Glomerular endothelial cell (primary cell): ENCODE results near the gene GRIFIN. TPM values are rescaled to one million over a fixed set of nuclear protein-coding genes. Genes with fewer than 3 reads are reported as not detected.
"Not testable (repeated sequence)": the region's sequence is repeated elsewhere in the genome, so short reads cannot be mapped to it uniquely, and the experiment has no call there.

ENCODE experiments used
- DNase-seq: peaks from one replicate; pipeline ENCODE4 v3.0.0-alpha.2; 2011; ENCODE audit warnings: low read depth, low spot score; ENCODE audit errors: extremely low read depth
- total RNA-seq: library from RNA; depleted of rRNA; stranded (reverse); fragments of >200 nt; gene quantifications from 2 replicates; pipeline ENCODE4 v1.2.3, GENCODE V29; 2015

GRIFIN gene
- total RNA-seq, 1 donor from 2014 or later = not detected

DNA sequence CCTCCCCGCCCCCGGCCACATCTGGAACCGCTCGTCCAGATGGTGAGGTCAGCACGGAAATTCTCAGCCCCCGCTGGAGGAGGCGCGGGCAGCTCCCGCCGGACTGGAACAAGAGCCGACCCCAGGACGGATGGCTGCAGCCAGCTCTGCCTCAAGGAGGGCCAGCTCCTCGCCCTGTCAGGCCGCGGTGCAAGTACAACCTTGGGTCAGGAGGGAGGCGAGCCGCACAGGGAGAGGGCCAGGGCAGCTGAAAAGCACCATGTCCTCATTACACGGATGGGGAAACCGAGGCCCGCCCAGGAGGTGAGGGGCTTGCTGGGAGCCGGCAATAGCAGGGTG is 3.8 kb upstream of the GRIFIN start:
- no peak for DNase-seq

DNA sequence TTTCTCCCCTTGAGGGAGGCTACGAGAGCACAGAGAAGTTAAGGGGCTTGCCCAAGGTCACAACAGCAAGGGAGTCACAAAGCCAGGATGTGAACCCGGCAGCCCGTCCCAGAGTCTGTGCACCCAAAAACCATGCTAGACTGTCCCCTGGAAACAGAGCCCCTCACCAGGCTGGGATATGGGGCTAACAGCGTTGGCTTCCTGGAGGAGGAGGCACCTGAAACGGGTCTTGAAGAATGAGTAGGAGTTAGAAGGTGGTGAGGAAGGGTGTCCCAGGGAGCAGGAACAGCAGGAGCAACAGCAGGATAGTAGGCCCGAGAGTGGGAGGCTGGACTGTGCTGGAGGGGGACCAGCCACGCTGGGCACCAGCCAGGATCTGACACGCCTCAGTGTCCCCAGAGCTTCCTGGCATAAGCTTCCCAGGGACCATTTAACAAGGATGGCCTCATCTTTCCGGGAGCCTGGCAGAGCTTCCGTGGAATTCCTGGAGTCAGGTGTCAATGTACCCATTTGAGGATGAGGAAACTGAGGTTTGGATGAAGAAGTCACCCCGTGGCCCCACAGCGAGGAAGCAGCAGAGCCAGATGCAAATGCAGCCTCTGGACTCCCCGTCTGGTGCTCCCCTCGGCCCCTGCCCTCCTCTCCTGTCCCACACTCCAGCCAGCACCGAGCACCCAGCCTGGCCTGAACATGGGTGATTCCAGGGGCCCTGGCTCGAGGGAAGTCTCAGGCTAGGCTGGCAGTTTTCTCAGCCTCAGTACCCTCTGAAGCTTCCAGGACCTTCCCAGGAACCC is 3.3 kb upstream of the GRIFIN start:
- no peak for DNase-seq

DNA sequence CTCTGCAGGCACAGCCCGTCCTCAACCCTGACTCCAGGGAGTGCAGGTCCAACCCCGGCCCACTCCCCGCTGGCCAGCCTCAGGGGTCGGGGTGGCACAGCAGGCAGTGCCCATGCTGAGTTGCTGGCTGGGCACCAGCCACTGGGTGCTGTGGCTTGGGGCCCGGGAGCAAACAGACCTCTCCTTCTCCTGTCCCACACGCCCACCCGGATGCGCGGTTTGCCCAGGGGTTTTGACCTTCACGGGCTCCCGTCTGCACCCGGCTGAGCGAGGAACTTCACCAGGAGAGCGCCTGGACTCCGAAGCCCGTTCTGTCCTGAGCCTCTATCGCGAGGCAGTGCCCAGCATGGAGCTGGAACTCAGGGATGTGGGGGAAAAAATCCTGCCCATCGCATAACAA is 2.6 kb upstream of the GRIFIN start:
- DNase-seq = no peak

DNA sequence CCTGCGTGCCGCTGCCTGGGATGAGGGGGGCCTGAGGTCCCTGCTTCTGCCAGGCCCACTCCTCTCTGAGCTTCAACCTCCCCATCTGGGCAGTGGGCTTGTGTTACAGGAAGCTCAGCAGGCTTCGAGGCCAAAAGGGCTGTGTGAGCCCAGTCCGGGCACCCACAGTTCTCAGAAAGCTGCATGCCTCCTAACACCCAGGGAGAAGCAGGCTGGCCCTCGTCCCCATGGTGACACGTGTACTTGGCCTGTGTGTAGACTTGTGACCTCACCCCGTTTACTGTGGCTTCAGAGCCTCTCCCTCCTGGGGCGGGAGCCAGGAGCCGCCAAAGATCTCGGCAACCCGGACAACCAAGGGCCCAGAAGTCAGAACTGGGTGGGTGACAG is 2.2 kb upstream of the GRIFIN start:
- no peak for DNase-seq

DNA sequence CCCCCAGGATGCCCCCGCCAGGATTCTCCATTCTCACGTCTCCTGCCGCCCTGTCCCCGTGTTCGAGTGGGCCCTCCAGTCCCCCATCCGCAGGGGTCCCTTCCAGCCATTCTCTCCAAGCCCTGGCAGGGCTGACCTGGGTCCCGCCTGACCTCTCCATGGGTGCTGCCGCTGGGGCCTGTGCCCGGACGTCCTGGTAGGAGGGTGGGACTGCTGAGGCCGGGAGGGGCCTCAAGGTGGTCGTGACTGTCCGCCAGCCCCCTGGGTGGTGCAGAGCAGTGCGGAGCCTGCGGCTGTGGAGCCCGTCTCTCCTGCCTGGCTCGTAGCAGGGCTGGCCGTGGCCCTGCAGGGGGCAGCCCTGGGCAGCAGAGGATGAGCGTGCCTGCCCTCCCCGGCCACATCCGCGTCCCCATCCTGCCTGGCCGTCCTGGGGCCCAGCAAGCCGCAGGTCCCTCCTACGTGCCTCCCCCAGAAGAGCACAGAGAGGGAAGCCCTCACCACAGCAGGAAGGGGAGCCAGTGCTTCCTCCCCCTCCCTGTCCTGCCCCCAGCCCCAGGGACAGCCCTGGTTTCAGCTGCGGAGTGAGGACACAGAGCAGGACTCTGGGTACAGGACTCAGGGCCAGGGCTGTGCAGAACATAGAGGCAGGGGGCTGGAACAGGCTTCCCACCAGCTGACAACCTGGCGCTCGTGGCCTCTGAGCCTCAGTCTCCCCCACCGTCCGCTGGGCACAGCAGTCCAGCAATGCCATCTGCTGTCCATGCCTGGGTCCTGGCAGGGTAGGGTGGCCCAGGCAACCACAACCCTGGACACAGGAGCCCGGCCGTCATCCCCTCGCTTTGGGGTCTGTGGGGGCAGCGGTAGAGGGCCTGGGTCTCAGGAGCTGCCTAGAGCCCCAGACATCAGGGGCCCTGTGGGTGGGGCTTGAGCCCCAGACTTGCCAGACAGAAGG is 1.5 kb upstream of the GRIFIN start:
- no peak for DNase-seq

DNA sequence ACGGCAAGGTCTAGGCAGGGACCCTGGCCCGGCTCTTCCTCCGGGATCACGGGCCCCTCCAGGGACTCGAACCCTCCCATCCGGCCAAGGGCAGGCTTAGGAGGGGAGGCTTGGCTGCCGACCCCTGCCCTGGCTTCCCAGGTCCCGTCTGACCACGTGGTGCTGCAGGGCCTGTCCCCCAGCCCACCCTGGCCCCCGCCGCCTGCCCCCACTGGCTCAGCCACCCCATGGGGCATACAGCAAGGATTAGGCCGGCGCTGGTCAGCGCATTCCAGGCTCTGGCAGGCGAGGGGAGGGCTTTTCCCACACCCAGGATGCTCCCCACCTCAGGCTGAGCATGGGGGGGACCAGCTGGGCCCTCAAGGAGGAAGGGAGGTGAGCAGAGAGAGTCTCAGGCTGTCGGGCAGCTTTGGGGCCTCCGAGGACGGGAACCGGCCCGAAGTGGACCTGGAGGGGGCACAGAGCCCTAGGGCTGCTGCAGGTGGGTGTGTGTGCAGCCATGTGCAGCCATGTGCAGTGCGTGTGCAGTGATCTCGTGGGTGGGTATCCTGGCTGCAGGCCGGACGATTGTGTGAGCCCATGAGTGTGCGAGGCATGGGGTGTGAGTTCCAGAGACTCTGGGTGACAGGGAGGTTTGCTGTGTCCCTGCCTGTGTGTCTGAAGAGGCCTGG is 713 bp upstream of the GRIFIN start:
- no peak for DNase-seq

DNA sequence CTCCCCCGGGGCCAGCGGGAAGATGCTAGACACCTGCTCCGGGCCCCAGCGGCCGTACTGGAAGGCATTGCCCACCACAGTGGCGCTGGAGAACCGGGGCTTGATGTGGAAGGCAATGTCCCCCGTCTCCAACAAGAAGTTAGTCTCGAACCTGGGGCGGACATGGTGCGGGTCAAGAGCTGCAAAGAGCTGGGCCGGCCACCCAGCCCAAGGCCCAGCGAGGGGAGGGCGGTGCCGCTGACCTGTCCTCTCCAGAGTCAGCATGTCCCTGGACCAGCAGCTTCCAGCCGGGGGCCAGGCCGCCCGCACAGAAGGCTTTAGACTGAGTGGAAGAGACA is 551 bp downstream of the GRIFIN start:
- no peak for DNase-seq

DNA sequence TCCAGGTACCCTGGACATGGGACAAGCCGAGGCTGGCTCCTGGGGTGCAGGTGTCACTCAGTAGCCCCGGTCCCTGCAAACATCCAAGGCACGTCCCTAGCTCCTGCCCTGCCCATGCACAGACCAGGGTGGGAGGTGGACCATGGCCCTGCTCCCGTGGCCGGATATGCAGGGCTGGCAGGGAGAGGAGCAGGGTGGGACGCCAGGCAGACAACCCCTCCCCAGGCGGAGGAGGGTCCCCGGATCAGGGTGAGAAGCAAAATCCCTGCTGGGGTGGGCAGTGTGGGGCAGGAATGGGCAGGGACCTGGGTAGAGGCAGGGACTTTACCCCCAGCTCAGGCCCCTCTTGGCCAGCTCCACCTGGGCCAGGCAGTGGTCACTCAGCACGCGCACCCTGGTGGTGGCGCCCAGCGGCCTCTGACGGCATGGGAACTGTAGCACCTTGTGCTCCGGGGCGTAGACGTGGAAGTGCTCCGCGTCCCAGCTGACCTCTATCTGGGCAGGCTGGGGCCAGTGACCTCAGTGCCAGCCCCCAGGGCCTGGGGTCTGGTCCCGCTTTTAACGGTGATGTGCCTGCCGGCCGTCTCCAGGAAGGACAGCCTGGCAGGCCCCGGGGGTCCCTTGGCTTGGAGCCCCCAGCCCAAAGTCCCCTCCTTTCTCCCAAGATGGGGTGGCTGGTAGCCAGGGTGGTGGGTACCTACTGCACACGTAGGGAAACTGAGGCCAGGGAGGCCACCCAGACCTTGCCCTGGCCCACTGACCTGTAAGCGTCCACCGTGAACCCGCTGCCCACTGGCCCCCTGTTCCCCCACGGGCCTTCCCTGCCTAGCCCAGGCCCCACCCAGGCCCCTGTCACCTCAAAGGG is 1.2 kb downstream of the GRIFIN start:
- no peak for DNase-seq

DNA sequence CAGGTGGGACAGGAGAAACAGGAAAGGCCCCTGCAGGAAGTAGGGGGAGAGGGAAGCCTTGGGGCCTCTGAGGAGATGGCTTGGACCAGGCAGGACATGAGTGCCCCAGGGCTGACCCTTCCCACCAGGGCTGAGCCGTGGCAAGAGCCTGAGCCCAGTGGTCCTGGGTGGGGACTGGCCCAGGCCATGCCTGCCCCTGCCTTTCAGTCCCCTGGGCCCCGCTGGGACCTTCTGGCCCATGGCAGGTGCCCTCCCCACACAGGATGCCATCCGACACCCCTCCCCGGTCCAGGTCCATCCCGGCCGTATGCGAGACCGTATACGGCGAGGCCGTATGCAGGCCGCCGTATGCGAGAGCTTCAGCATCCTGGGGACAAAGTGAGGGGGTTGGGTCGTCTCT is 2.0 kb downstream of the GRIFIN start:
- no peak for DNase-seq

DNA sequence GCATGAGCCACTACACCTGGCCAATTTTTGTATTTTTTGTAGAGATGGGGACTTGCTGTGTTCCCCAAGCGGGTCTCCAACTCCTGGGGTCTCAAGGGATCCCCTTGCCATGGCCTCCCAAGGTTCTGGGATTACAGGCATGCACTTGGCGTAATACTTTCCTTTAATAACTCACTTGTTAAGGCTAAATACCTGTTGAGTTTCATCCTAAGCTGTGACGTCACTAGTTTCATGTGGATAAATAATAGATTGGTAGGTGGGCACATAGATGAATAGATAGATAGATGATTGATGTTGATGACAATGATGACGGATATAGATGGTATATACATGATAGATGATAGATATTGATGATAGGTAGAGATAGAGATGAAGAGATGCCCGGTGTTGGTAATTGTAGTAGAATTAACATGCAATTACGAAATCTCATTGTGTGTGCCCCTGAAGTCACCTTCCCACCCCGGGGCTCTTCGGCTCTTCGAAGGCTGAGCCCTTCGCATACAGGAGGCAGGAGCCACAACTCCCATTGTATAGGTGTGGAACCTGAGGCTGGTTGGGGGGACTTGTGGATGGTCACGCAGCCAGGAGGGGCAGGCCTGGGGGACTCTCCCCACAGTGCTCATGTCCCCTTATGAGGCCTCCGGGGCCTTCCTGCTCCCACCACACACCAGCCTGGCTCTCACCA is 2.6 kb downstream of the GRIFIN start:
- no peak for DNase-seq

DNA sequence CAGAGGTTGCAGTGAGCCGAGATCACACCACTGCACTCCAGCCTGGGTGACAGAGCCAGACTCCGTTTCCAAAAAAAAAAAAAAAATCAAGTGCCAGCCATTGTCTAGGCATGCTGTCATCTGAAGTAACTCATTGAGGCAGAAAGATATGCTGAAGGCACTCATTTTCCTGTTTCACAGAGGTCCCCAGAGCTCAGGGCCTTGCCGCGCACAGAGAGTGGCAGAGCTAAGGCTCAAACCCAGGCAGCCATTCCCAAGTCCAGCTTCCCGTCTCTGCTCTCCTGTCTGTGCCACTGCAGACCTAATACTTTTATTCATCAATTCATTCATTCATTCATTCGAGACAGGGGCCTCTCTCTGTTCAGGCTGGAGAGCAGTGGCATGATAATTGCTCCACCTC is 3.5 kb downstream of the GRIFIN start:
- no peak for DNase-seq

DNA sequence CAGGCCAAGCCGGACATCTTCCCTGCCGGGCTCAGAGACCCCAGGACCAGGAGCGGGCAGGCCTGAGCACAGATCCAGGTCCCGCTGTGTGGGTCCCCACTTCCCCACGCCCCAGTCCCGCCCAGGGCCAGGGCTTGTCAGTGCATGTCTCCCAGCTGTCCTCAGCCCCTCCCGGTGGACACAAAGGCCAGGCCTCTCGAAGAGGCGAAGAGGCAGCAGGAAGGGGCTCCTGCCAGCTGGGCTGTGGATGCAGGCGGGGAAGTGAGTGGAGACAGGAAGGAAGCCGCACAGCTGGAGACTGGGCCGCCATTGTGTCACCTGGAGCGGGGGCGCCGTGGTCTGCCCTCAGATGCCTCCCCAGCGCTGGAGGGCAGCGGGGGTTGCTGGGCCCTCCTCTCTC is 4.8 kb downstream of the GRIFIN start:
- no peak for DNase-seq

DNA sequence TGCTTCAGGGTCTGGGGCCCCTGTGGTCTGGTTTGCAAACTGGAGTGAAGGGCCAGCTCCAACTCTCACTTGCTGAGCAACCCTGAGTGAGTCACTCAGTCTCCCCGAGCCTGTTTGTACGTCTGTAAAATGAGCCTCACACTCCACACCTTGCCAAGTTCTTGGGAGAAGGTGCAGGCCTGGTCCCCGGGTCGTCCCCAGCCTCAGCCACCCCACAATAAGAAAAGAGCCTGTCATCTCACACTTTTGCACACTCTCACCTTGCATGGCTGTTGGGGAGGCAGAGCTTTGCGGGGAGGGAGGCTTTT is 5.2 kb downstream of the GRIFIN start:
- no peak for DNase-seq

DNA sequence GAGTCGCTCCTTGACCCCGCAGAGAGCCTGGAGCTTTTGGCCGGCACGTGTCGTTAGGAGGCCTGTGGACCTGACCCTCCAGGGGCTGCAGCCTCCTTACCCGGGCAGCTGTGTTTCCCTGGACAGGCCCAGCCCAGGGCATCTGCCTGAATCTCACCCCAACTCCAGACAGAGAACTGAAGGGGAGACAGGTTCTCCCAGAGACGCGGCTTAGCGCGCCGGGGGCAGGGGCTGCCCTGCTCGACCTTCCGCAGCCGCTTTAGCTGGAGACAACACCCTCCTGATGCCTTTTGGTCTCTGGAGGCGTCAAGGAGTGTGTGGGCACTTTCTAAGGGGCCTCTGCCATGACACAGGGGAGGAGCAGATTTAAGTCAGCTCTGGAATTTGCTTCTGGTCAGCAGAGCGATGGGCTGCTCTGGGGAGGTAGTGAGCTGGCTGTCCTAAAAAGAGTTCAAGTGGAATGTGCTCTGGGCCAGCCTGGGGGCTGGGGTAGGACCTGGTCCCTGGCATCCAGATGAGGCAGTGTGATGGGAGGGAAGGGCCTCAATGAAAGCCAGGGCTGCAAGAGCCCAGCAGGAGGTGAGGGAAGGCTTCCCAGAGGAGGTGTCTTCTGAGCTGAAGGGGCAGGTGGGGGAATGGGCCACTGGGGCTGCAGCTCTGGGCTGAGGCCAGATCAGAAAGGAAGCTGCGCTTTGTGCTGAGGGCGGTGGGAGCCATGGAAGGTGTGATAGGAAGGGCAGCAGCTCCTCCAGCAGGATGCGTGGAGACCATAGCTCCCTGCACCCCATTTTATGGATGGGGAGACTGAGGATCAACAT is 5.8 kb downstream of the GRIFIN start:
- no peak for DNase-seq

DNA sequence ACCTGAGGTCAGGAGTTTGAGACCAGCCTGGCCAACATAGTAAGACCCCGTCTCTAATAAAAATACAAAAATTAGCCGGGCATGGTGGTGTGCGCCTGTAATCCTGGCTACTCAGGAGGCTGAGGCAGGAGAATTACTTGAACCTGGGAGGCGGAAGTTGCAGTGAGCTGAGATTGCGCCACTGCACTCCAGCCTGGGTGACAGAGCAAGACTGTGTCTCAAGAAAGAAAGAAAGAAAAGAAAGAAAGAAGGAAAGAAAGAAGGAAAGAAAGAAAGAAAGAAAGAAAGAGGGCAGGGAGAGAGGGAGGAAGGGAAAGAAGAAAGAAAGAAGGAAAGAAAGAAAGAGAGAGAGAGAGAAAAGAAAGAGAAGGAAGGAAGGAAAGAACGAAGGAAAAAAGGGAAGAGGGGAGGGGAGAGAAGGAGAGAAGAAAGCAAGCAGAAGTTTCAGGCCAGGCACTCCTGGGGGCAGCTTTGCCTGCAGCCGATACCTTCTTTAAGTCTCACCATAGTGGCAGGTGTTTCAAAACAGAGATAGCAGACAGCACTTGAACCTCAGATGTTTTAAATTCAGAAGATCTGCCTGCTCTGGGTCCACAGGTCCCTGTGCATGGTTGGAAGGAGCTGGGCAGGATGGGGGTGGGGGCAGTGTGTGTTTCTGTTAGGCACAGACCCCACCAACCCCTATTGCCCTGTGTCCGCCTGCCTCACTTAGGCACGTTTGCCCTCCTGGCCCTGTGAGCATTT is 6.6 kb downstream of the GRIFIN start:
- not testable (repeated sequence) for DNase-seq

DNA sequence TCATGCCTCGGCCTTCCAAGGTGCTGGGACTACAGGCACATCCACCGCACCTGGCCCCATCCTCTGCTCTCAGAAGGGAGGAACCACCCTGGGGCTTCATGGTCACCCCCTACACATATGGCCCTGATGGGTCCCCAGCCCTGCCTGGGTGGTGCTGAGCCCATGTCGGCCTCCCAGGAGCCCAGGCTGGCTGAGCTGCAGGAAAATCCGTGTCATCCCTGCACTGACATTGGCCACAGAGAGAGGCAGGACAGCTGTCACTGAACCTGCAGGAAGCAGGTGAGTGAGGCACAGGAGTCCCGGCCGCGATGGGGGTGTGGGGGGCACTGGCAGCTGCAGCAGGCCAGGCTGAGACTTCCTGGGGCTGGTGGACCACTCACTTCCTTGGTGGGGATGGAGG is 8.0 kb downstream of the GRIFIN start:
- DNase-seq = no peak

DNA sequence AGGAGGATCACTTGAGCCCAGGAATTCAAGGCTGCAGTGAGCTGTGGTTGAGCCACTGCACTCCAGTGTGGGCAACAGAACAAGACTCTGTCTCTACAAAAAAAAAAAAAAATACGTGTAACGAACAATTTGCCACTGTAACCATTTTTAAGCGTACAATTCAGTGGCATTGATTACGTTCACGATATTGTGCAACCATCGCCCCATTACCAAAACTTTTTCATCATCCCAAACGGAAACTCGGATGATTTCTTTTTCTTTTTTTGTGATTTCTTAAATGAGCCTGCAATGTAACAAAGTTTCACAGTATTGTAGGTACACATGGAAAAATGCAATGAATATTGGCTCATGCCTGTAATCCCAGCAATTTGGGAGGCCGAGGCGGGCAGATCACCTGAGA is 9.5 kb downstream of the GRIFIN start:
- DNase-seq = no peak

DNA sequence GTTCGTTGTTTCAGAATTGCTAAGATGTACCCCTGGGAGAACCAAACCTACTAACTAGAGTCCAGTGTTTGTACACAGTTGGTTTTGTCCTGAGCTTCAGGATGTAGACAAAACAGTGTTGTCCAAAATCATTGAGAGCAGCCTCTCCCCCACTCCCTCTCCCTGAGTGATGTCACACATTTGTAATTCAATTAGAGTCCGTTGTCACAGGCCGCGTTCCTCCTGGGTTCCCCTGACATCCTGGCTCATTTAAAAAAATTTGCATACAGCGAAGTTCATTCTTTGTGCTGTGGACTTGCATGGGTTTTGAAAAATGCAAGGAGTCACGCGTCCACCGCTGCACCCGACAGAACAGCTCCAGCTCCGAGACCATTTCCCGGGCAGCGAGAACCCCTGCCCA is 10.3 kb downstream of the GRIFIN start:
- DNase-seq = no peak

DNA sequence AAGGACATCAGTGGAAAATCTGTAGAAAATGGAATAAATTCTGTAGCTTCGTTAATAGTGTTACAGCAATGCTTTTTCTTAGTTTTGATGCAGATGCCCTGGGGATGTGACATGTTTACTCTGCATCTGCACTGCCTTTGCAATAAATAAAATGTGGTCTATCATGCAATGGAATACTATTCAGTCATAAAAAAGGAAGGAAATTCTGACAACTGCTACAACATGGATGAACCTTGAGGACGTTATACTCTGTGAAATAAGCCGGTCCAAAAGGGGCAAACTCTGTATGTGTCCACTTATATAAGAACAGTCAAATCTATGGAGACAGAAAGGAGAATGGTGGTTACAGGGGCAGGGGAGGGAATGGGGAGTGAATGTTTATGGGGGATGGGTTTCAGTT is 13.5 kb downstream of the GRIFIN start:
- DNase-seq = no peak
